Head of caudate nucleus (tissue), 42 donors: ENCODE results near the gene TRMT44.
"Not testable (repeated sequence)": the region's sequence is repeated elsewhere in the genome, so short reads cannot be mapped to it uniquely, and the experiment has no call there.

Experiments
- DNase-seq, 42 donors: peaks; one replicate each; pipeline versions ENCODE4 v3.0.0 to v3.0.0-alpha.2; 2020 to 2021; ENCODE audit warnings: mixed read lengths in 7 of 42
- intact Hi-C: fragments of 100-400 bp; cut with DNase I; formaldehyde crosslinking; loops from one replicate; pipeline ENCODE4 v1.15.0; 2022

The TRMT44 gene

DNA sequence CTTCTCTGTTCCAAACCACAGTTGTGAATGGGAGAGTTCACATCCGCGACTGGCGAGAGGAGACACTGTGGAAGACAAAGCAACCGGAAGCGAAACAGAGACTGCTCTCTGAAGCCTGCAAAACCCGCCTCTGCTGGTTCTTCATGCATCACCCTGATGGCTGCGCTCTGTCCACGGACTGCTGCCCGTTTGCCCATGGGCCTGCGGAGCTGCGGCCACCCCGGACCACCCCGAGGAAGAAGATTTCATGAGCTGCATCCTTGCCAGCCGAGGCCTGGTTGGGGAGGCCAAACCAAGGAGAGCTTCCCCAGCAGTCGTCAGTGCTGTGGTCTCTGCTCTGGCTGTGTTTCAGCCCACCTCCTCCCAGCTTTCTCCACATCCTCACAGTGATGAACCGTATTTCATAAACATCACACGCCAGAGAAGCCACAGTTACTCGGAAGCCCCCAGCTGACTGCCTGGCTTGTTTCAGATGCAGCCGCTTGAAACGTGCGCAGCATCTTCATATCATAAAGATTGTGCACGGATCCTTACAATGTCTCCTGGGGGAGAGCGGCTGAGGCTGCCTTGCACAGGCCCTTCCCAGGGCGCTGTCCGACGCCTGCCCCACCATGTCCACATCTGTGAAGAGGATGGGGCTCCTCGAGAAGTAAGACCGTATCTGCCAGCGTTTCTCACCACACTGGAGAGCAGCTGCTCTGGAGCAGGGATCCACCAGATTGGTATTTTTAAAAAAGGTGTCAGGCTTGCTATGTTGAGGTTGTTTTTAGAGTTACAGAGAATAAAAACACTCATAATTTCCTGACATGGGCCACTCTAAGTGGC lies 35.4 kb downstream of the TRMT44 start:
- DNase-seq, result no peak
- intact Hi-C loops, result no loop called here

DNA sequence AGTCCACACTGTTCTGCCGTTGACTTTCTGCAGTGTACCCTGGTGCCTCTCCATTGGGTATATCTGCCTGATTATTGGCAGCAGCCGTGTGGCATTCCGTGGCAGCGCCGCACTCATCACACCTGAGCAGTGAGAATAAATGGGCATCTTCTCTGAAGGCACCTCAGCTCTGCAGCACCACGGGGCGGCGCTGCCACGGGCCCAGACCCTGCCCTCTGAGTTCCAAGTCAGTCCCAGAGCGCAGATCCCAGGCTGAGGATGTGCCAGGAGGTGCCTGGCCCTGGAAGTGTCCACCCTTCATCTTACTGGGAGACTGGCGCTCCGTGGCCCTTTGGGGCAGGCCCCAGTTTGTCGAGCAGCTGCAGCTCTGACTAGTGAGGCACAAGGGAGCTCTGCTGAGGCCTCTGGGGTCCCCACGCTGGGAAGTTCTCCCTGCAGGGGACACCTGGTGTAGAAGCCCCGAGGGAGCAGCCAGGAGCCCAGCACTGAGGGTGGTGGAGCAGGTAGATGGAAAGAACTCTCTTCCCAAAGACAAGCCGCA lies 36.6 kb downstream of the TRMT44 start:
- intact Hi-C loops, result no loop called here
- no peak for DNase-seq

DNA sequence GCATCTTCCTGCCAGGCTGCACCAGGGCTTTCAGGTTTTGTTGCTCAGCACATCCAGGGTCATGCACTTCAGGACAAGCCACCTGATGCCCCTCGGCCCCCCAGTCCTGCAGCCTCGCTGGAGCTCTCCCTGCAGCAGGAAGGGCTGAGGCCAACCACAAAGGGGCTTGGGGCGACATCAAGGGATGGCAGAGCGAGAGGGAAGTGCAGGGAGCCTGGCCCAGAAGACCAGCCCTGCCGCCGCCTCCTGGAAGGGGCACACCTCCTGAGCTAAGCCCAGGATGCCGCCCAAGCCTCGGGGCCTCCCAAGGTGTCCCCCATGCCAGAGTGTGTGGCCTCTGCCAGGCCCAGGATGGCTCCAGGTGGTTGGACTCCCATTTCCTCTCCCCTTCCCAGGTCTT lies 37.1 kb downstream of the TRMT44 start:
- DNase-seq, result no peak
- intact Hi-C loops, result no loop called here

DNA sequence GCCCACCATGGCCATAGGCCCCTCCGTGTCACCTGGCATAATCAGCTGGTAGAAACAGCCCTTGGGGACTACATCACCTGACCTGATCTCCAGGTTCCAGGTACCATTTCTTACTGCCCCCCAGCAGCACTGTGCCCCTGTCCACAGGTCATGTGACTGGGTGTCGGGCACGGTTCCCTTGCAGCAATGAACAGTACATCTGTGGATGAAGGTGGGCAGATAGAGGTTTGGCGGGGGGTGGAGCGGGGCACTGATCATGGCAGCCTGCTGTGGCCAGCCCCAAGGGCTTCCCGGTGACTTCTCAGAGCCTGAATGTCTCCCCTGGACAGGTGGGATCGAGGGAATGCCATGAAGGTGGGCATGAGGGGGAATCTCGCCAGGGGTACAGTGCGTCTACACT lies 37.8 kb downstream of the TRMT44 start:
- intact Hi-C loops, result no loop called here

DNA sequence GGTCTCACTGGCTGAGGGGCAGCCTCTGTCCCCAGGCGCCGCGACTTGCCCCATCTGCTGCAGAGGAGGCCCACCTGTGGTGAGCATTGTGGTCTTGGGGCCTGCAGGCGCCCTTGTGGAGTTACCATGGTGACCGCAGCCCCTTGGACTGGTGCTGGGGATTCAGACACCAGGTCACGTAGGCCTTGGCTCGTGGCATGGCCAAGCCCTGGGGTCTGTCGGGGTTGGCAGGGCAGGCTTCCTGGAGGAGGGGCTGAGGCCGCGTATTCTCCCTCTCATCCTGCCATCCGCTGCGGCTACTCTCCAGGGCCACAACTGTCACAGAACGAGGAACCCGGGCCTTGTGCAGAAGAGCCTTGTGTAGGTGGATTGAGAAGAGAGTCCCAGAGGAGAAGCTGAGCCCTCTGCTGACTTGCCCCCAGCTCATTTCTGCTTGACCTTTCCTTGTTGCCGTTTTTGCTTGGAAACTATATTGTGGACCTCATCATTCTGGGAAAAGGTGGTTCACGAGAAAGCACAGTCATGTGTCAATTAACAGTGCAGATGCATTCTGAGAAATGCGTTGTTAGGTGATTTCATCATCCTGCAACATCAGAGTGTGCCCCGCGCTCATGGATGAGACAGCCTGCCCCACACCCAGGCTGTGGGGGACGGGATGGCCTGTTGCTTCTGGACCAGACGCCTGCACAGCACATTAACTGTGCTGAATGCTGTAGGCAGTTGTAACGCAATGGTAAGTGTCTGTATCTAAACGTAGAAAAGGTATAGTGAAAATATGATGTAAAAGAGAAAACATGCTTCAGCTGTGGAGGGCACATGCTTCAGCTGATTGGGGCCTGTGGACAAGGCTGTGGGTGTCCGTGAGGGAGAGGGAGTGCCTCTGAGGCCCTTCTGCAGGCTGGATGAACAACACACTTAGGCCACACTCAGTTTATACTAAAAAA lies 38.5 kb downstream of the TRMT44 start:
- DNase-seq, result no peak
- intact Hi-C loops, result no loop called here

More for the DNA sequence above, 37.8 kb downstream of the TRMT44 start:
- DNase-seq, result no peak

DNA sequence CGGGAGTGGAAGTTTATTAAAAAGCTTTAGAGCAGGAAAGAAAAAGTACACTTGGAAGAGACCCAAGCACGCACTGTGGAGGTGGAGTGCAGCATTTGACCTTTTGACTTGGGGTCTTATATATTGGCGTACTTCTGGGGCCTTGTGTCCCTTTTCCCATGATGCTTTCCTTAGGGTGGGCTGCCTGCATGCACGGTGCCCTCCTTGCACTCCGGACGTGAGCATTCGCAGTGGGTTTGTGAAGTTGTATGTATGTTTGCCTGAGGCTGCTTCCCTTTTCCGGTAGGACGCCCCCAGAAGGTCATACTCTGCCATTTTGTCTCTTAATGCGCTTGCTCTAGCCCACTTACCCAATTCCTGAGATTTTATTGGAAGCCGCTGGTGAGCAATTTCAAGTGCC lies 39.6 kb downstream of the TRMT44 start:
- intact Hi-C loops, result no loop called here
- DNase-seq, result no peak

DNA sequence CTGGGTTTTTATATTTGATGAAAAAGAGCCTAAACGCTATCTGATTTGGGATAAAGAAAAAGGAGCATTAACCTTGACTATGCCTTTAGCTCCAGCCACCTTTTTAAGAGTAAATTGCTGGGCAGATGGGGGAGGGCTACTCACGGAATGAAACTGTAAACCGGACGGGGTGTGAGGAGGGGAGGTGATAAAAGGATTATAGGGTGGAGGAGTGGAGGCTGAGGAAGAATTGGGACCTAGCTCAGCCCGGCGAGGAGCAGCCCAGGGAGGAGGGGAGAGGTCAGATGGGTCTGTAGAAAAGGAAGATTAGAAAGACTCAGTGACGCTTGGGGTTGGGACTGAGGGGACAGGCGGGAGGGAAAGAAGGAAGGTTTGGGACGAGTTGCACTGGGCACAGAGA lies 46.1 kb downstream of the TRMT44 start:
- intact Hi-C loops, DNase-seq: not testable (repeated sequence)

DNA sequence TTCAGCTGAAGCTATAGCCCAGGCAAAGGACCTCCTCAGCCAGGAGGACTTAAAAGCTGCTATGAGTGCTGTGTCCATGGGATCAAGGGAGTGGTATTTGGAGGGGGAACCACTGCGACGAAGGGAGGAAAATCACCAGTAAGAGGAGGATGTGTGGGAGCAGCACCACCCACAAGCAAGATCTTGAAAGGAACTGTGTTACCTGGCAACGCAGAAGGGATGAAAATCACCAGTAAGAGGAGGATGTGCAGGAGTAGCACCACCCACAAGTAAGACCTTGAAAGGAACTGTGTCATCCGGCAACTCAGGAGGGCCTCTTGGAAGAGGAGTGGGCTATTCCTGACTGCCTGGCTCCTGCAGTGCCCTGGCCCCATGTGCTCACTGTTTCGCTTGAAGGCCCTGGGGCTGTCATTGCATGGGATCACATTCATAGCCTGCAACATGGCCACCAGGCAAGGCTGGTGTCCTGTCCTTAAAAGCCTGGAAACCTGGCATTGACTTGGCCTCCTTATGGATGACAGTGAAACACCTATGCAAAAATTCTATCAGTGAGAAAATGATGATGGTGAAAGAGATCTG lies 48.3 kb downstream of the TRMT44 start:
- peak in 35 of 42 donors; percentile 21 to 90 (median 56) for DNase-seq
- intact Hi-C loops, result no loop called here

DNA sequence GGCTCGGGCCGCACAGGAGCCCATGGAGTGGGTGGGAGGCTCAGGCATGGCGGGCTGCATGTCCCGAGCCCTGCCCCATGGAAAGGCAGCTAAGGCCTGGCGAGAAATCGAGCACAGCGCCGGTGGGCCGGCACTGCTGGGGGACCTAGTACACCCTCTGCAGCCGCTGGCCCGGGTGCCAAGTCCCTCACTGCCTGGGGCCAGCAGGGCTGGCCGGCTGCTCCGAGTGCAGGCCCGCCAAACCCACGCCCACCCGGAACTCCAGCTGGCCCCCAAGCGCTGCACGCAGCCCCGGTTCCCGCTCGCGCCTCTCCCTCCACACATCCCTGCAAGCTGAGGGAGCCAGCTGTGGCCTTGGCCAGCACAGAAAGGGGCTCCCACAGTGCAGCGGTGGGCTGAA lies 50.9 kb downstream of the TRMT44 start:
- intact Hi-C loops, DNase-seq: not testable (repeated sequence)

DNA sequence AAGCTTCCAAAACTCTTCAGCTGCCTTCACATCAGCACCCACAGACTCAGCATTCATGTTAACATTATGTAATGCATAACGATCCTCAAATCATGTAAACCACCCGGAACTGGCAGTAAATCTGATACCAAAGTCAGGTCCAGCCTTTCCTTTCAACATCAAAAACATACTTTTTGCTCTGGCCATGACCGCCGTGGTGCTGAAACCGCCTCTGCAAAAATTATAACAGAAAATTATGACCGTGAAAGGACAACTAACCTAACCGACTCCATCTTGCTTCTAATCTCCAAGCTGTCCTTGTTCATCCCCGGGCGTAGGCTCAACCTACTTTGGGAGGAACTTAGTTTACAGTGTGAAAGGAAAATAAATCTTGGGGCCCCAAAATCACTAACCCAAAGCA lies 51.6 kb downstream of the TRMT44 start:
- intact Hi-C loops, result no loop called here
- DNase-seq, result no peak

DNA sequence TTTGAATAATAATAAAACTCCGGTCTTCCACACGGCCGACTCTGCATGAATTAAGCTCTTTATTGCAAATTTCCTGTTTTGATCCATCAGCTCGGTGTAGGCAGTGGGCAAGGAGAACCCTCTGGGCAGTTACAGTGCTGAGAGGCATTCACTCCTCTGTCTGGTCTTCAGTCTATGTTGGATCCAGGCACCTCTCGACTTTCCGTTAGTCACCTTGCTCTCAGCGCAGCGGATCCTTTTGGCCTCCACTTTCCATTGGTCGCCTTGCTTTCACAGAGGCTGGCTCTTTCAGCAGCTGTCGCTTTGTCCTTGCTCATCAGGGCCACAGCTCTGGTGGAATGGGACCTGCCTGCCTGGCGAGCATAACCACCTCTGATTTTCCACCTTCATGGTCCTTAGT lies 52.9 kb downstream of the TRMT44 start:
- no peak for DNase-seq
- intact Hi-C loops, result no loop called here

DNA sequence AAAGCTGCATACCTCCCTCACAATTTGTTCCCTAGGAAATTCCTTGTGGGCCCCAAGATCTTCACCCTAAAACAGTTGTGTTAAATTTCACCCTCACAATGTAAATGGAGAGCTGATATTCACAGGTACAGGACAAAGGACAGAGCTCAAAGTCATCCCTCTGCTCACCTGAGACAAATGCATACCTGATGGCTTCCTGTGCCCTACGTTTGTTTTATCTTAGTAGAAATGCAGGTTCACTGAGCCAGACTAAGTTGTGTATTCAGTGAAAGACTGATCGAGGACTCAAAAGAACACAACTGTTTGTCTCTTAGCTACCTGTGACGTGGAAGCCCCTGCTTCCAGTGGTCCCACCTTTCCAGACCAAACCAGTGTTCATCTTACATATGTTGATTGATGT lies 53.6 kb downstream of the TRMT44 start:
- DNase-seq, result no peak
- intact Hi-C loops, result no loop called here

DNA sequence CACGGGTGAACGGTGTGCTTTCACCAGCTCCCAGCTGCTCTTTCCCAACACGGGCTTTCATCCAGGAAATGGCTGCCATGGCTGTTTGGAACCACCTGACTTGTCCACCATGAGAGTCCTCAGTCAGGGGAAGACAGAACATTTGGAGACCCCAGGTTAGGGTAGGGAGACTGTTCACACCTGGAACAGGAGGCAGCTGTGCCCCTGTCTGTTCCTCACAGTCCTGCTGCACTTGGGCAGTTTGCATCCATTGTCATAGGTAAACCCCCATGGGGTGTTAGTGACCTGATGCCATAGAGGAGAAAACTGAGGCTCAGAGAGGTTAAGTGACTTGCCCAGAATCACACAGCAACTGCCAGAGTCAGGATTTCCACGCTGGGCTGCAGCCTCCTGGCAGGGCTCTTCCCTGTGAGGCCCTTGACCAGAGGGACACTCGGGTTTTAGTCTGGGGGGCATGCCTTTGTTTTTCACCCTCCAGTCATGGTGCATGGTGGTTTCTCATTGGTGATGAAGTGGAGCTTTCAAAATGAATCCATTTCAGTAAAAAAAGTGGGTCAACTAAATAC lies 54.5 kb downstream of the TRMT44 start:
- intact Hi-C loops, result no loop called here
- DNase-seq, result no peak

DNA sequence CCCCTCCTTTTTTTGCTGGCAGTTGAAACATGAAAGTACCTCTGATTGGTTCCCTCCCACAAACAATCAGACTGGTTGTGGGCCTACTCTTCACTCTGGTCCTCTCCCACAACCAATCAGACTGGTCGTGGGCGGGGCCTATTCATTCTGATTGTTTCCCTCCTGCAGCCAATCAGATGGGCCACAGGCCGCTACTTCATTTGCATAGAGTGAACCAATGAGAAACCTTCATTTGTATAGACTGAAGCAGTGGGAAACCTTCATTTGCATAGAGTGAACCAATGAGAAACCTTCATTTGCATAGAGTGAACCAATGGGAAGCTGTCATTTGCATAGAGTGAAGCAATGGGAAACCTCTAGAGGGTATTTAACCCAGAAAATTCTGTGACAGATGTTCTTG lies 55.2 kb downstream of the TRMT44 start:
- peak in 1 of 42 donors; percentile 26 for DNase-seq
- intact Hi-C loops, result no loop called here

DNA sequence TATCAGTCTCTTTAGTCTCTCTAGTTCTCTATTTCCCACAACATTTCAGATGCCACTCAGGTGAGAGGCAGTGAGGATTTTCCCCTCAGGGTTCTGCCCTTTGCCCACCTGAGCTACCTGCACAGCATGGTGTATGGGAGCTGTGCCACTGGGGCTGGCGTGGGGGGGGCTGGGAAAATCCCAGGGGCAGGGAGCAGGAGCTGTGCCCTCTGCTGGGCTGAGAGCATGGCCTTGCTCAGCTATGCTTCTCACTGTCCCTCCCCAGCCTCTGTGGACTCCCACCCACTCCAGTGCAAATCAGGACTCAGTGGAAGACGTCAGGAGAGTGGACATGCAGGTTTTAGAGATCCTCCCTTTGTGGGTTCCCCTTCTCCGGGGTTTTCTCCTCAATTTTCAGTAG lies 57.2 kb downstream of the TRMT44 start:
- no peak for DNase-seq

DNA sequence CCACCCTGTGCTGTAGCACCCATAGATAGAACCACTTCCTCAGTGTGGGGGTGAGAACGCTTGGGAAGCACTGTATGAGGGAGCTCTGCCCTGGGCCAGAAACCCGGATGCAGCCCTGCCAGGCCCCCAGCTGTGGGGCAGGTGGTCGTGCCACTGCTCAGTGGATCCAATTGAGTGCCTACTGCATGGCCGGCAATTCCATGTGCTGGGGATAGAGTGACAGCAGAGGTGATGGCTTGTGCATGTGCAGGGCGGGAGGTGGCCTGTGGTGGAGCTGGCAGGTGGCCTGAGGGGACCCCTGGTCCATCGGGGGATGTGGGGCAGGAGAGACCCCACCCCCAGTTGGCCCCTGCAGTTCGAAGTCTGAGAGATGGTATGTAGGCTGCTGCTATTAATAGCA lies 60.4 kb downstream of the TRMT44 start:
- intact Hi-C loops, result no loop called here
- no peak for DNase-seq

More for the DNA sequence above, 57.2 kb downstream of the TRMT44 start:
- intact Hi-C loops, result no loop called here

DNA sequence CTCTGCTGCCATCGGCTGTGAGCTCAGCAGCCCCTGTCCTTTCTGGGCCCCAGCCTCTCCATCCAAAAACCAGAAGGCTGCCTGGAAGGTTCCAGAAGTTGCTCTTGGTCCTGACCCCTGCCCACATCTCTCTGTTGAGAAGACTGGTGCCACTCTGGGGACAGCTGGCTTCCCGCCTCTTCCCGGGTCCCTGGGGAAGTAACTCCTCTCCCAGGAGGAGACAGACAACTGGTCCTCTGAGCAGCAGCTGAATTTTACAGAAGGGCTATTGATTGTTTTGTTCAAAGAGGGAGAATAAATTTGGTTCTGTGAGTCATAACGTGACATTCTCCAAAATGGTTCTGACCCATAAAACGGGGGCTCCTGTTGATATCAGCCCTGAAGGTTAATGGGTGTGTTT lies 61.2 kb downstream of the TRMT44 start:
- DNase-seq, result no peak
- intact Hi-C loops, result no loop called here

DNA sequence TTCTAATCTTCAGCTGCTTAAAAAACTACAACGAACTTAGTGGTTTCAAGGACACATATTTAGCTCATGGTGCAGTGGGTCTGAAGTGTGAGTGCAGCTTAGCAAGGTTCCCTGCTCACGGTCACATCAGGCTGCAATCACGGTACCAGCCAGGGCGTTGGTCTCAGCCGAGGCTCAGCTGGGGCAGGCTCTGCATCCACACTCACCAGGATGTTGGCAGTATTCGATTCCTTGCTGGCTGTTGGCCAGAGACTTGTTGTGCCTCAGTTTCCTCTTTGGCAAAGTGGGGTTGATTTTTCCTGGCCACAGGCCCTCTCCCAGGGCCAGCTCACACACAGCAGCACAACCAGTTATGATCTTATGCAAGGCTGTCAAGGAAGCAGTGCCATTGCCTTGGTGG lies 61.8 kb downstream of the TRMT44 start:
- DNase-seq, result no peak
- intact Hi-C loops, result no loop called here

DNA sequence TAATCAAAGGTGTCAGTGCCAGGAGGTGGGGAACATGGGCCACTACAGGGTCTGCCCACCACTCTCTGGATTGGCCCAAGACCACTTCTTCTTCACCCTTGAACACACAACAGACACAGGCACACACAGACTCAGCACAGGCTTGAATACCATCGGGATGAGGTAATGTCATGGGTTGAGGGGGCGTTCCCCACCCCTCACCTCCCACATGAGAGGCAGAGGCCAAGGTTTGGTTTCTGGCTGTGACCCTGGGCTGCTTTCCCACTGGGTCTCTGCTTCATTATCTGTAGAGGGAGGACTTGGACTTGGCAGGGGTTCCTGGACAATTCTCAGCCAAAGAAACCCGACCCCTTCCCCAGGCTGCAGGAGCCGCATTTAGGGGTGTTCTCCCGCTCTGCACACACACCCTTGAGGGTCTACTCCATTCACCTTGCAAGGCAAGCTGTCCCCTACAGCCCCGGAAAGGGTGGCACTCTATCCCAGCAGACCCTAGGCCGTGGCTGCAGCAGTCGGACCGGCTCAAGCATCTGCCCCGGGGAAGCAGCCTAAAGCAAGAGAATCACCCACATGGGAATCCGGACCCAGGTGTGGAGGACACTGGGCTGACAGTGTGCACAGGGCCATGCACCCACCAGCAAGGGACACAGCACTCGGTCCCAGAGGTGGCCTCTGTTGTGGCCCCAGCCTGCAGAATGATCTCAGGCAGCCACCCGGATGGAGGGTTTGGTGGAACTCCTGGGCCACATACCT lies 62.4 kb downstream of the TRMT44 start:
- no peak for DNase-seq
- intact Hi-C loops, result no loop called here
